Fibroblast of lung (primary cell): ENCODE results near the gene NUP210. TPM values are rescaled to one million over a fixed set of nuclear protein-coding genes. Genes with fewer than 3 reads are reported as not detected.
"Not testable (repeated sequence)": the region's sequence is repeated elsewhere in the genome, so short reads cannot be mapped to it uniquely, and the experiment has no call there.

Experiments used
- DNase-seq, 2 donors: peaks; one replicate each; pipeline versions ENCODE4 v3.0.0 to v3.0.0-alpha.2; 2010; ENCODE audit warnings: low read depth in 2 of 2
- H2AFZ ChIP-seq: 2 replicates; pipeline ENCODE4 v1.5.1; 2012; ENCODE audit warnings: low read length, control low read depth, inconsistent platforms
- H3K27ac ChIP-seq: 2 replicates; pipeline ENCODE4 v1.5.1; 2011; ENCODE audit warnings: low read length, control low read depth; ENCODE audit not compliant: insufficient read depth
- H3K27me3 ChIP-seq: 2 replicates; pipeline ENCODE4 v1.5.1; 2011; ENCODE audit warnings: mild to moderate bottlenecking, low read length; ENCODE audit not compliant: control insufficient read depth, insufficient read depth
- H3K36me3 ChIP-seq: 2 replicates; pipeline ENCODE4 v1.5.1; 2011; ENCODE audit warnings: low read length; ENCODE audit not compliant: control insufficient read depth, insufficient read depth
- H3K4me1 ChIP-seq: 2 replicates; pipeline ENCODE4 v1.5.1; 2011; ENCODE audit warnings: low read length; ENCODE audit not compliant: control insufficient read depth, insufficient read depth; ENCODE audit errors: extremely low read depth
- H3K4me2 ChIP-seq: 2 replicates; pipeline ENCODE4 v1.5.1; 2011; ENCODE audit warnings: low read length, control low read depth; ENCODE audit not compliant: insufficient read depth; ENCODE audit errors: extremely low read depth
- H3K4me3 ChIP-seq, 4 experiments: fragments of 200-600 bp in 1 of 4; sonication (generic) in 1 of 4; replicated peaks in 1 of 4; 2 replicates each; pipeline ENCODE4 v1.5.1; 2011 to 2016; ENCODE audit warnings: low read length in 4 of 4, low read depth in 3 of 4, mild to moderate bottlenecking in 3 of 4, control low read depth in 2 of 4, inconsistent platforms in 1 of 4, mixed read lengths in 1 of 4; ENCODE audit not compliant: insufficient read depth in 1 of 4; ENCODE audit errors: control extremely low read depth in 1 of 4
- H3K79me2 ChIP-seq: 2 replicates; pipeline ENCODE4 v1.5.1; 2012; ENCODE audit warnings: mild to moderate bottlenecking, low read length, inconsistent platforms; ENCODE audit not compliant: control insufficient read depth, insufficient read depth
- H3K9ac ChIP-seq: 2 replicates; pipeline ENCODE4 v1.5.1; 2011; ENCODE audit warnings: mild to moderate bottlenecking, low read length, control low read depth; ENCODE audit not compliant: insufficient read depth
- H3K9me3 ChIP-seq: 2 replicates; pipeline ENCODE4 v1.5.1; 2012; ENCODE audit warnings: low read depth, low read length; ENCODE audit not compliant: control insufficient read depth, insufficient read depth
- H4K20me1 ChIP-seq: 2 replicates; pipeline ENCODE4 v1.5.1; 2011; ENCODE audit warnings: low read length; ENCODE audit not compliant: control insufficient read depth, insufficient read depth; ENCODE audit errors: extremely low read depth
- EZH2 ChIP-seq: IDR thresholded peaks from 2 replicates; pipeline ENCODE4 v1.5.1; 2012; ENCODE audit warnings: low read length, control low read depth, mild to moderate bottlenecking; ENCODE audit errors: missing control alignments
- polyA plus RNA-seq, 2 donors: library from polyadenylated mRNA; depleted of rRNA in 1 of 2; stranded (reverse) in 1 of 2; unstranded in 1 of 2; fragments of >200 nt; gene quantifications; 2 replicates each; pipeline ENCODE4 v1.2.1, GENCODE V29; 2011 to 2012; ENCODE audit warnings: missing spikeins in 1 of 2
- total RNA-seq: library from RNA; depleted of rRNA; stranded (reverse); fragments of >200 nt; gene quantifications from 2 replicates; pipeline ENCODE4 v1.2.1, GENCODE V29; 2014
- TF ChIP-seq, protein P1 (sequence below), 2 donors: IDR thresholded peaks in 1 of 2; conservative IDR thresholded peaks in 1 of 2; 1 replicate in 1 of 2; 2 replicates in 1 of 2; pipeline ENCODE4 v1.5.1; 2011 to 2012; ENCODE audit warnings: low read length in 2 of 2, control low read depth in 1 of 2, inconsistent platforms in 1 of 2, low read depth in 1 of 2, mild to moderate bottlenecking in 1 of 2

The NUP210 gene
- total and polyA plus RNA-seq, 2 donors (not counting 1 experiment from before 2014, with no cell fraction given) = 0.09 to 0.33 TPM

DNA sequence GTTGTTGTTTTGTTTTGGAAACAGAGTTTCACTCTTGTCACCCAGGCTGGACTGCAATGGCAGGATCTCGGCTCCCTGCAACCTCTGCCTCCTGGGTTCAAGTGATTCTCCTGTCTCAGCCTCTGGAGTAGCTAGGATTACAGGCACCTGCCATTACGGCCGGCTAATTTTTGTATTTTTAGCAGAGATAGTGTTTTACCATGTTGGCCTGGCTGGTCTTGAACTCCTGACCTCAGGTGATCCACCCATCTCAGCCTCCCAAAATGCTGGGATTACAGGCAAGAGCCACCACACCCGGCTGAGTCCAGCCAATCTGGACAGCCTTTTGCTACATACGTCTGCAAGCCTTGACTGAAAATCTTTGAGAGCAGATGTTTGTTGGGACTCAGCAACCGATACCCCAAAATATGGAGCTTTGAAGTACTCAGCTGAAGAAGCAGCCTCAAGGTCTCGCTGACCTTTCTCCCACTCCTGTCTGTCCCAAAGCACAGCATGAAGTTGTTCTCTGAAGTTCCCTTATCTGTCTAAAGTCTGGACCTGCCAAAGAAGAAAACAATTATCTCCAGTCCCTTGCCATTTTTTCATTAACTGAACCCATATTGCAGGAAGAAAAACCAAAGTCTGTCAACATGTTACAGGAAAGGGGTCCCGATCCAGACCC, 9.6 kb upstream of the NUP210 start:
- H2AFZ ChIP-seq = no peak overlapping the region
- H3K4me1 ChIP-seq = no peaks in the 10 kb centered on the region
- no peaks in the 10 kb centered on the region for H3K9me3 ChIP-seq
- H4K20me1 ChIP-seq = no peaks in the 10 kb centered on the region
- H3K9ac ChIP-seq = no peak overlapping the region
- no peak overlapping the region for H3K4me2 ChIP-seq
- no peak for DNase-seq
- no peak overlapping the region for H3K27ac ChIP-seq
- no peak for TF ChIP-seq EZH2
- TF ChIP-seq, protein P1, sequence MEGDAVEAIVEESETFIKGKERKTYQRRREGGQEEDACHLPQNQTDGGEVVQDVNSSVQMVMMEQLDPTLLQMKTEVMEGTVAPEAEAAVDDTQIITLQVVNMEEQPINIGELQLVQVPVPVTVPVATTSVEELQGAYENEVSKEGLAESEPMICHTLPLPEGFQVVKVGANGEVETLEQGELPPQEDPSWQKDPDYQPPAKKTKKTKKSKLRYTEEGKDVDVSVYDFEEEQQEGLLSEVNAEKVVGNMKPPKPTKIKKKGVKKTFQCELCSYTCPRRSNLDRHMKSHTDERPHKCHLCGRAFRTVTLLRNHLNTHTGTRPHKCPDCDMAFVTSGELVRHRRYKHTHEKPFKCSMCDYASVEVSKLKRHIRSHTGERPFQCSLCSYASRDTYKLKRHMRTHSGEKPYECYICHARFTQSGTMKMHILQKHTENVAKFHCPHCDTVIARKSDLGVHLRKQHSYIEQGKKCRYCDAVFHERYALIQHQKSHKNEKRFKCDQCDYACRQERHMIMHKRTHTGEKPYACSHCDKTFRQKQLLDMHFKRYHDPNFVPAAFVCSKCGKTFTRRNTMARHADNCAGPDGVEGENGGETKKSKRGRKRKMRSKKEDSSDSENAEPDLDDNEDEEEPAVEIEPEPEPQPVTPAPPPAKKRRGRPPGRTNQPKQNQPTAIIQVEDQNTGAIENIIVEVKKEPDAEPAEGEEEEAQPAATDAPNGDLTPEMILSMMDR (conservative IDR thresholded peaks at IDR 0.05 in 1 of 2, IDR thresholded peaks at IDR 0.05 in 1 of 2; ENCODE audit: low read depth in 1 of 2, low read length in 2 of 2) = no peak
- no peaks in the 10 kb centered on the region for H3K36me3 ChIP-seq
- no peak overlapping the region for H3K4me3 ChIP-seq
- H3K27me3 ChIP-seq = no peaks in the 10 kb centered on the region
- H3K79me2 ChIP-seq = no peaks in the 10 kb centered on the region

DNA sequence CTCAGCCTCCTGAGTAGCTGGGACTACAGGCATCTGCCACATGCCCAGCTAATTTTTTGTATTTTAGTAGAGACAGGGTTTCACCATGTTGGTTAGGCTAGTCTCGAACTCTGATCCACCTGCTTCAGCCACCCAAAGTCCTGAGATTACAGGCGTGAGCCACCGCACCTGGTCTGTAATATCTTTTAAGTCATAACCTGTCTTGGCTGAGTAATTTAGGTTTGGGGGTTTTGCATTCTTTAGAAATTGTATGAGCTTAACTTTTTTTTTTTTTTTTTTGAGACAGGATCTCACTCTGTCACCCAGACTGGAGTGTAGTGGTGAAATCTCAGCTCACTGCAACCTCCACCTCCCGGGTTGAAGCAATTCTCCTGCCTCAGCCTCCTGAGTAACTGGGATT, 8.6 kb upstream of the NUP210 start:
- not testable (repeated sequence) for H3K27me3 ChIP-seq, H3K4me3 ChIP-seq, H2AFZ ChIP-seq, DNase-seq, H3K9ac ChIP-seq, H3K79me2 ChIP-seq, H4K20me1 ChIP-seq, H3K27ac ChIP-seq, H3K36me3 ChIP-seq, H3K9me3 ChIP-seq, H3K4me1 ChIP-seq, H3K4me2 ChIP-seq

DNA sequence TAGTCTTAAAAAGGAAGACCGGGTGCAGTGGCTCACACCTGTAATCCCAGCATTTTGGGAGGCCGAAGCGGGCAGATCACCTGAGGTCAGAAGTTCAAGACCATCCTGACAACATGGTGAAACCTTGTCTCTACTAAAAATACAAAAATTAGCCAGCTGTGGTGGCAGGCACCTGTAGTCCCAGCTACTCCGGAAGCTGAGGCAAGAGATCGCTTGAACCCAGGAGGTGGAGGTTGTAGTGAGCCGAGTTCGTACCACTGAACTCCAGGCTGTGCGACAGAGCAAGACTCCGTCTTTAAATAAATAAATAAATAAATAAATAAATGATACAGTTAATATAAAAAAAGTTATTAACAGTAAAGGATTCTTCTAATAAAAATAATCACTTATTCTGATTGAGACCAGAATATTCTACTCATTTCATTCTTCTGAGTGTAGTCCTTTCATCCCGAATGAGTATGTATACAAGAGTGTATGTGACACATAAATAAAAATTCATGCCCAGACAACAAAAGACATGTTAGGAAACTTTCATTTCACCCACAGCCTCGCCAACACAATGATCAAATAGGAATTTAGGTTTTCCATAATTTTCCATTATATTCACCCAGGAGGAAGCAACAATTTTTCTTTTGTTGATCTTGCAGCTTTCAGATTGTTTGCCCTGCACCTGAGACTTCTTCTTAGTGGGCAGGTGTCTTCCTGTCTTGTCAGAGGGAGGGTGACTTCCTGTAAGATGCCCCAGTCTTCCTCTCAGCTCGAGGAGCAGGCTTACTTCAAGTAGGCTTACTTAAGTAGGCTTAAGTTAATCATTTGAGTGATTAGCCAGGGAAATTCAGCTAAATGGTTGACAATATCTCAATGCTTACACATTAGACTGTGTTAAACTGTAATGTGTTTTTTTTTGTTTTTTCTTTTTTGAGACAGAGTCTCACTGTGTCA, 7.8 kb upstream of the NUP210 start:
- no peaks in the 10 kb centered on the region for H4K20me1 ChIP-seq
- no peak overlapping the region for H3K4me2 ChIP-seq
- H3K9ac ChIP-seq = no peak overlapping the region
- no peaks in the 10 kb centered on the region for H3K36me3 ChIP-seq
- H2AFZ ChIP-seq = no peak overlapping the region
- H3K27me3 ChIP-seq = no peaks in the 10 kb centered on the region
- H3K27ac ChIP-seq = no peak overlapping the region
- H3K4me3 ChIP-seq = no peak overlapping the region
- no peaks in the 10 kb centered on the region for H3K9me3 ChIP-seq
- TF ChIP-seq EZH2 = no peak
- TF ChIP-seq, protein P1 (conservative IDR thresholded peaks at IDR 0.05 in 1 of 2, IDR thresholded peaks at IDR 0.05 in 1 of 2; ENCODE audit: low read depth in 1 of 2, low read length in 2 of 2) = no peak
- no peak for DNase-seq
- no peaks in the 10 kb centered on the region for H3K79me2 ChIP-seq
- H3K4me1 ChIP-seq = no peaks in the 10 kb centered on the region
